GM21529 (cell line): ENCODE results near the gene ZAP70.
"Not testable (repeated sequence)": the region's sequence is repeated elsewhere in the genome, so short reads cannot be mapped to it uniquely, and the experiment has no call there.

Experiments
- ATAC-seq: cut with Tn5 transposase; IDR thresholded peaks from one replicate; pipeline ENCODE4 v1.9.1; 2021; ENCODE audit not compliant: unreplicated experiment

ZAP70 gene

DNA sequence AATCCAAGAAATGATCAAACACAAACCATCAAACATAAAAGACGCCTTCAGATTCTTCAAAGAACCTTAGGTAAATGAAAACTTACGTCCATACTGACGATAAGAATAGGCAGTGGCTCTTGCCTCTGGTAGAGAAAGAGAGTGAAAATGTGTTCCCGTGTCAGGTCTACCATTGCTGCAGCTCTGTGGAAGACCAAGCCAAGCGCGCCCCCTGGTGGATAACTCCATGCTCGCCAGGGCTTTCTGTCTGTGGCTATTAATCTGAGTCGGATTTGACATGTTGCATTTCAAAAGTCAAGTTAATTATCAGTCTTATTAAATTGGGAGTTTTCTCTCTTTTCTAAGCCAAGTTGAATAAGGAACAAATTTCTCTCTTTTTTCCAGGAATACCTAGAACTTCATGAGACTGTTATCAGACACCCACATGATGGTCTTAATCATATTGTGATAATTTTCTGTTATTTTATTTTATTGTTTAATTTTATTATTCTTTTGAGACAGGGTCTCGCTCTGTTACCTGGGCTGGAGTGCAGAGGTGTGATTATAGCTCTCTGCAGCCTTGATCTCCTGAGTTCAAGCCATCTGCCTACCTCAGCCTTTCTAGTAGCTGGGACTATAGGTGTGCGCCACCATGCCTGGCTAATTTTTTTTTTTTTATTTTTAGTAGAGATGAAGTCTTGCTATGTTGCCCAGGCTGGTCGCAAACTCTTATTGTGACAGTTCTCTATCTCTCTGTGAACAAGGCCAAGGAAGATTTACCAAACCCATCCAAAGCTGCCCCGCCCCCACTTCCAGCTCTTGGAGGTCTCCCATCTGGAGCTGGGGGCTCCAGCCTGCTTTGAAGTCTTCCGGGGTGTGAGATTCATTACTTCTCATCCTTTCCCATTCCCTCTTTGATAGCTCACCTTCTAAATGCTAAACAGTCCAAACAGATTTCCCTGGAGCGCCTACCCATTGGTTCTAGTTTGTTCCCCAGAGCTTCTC lies 15.8 kb upstream of the ZAP70 start:
- peak; percentile 73 for ATAC-seq

DNA sequence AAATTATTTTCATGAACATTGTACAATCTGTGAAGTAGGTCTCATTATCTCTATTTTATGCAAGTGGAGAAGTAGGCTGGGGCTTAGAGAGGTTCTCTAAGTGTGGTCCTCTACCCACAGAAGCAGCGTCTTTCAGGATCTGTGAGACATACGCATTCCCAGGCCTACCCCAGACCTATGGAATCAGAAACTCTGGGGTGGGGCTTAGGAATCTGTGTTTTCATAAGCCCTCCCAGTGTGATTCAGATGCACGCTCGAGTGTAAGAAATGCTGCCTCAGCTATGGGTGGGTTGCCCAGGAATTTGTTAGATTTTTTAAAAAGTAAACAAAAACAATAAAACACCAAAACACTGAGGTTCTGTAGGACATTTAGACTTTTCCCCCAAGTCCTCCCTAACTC lies 14.8 kb upstream of the ZAP70 start:
- no peak for ATAC-seq

DNA sequence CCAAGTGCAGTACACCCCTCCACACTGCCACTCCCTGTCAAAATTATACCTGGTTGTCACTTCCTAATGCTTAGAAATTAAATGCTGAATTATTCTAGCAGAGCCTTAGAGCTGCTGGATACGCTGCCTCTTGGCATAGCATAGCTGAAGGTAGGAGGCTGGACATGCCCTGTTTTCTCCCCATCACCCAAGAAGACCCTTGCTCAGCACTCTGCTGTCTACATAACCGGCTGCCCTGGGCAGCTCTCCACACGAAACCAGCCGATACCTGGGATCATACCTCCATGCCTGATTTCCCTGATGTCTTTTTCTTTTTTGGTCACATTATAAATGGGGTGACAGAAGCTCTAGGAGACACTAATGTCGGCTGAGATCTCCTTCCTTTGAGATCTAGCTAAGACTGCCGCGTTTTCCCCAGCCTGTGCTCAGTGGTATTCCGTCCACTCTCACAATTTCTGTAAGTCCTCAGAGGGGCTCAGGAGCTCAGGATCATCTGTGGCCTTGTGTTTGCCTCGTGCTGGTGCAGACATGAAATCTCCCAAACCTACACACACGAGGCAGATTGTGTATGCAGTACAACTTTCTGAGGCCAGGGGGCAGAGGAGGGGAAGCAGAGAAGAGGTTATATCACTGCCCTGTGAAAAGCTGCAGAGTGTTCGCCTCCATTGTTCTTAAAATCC lies 13.5 kb upstream of the ZAP70 start:
- no peak for ATAC-seq

DNA sequence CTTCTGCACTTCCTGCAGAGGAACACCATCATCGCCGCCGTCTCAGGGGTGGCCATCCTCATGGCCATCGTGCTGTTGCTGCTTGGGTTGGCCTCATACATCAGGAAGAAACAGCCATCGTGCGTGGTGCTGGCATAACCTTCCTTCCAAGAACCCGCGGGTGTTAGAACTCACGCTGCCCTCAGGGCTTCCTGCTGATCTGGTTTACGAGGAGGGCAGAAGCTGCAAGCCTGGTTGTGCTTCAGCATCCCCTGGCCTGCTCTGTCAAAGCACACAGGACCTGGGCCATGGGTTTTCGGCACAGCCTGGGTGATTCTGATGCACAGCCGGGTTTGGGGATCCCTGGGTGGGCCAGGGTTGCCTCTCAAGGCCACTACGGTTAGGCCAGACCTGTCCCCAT lies 12.2 kb upstream of the ZAP70 start:
- no peak for ATAC-seq

DNA sequence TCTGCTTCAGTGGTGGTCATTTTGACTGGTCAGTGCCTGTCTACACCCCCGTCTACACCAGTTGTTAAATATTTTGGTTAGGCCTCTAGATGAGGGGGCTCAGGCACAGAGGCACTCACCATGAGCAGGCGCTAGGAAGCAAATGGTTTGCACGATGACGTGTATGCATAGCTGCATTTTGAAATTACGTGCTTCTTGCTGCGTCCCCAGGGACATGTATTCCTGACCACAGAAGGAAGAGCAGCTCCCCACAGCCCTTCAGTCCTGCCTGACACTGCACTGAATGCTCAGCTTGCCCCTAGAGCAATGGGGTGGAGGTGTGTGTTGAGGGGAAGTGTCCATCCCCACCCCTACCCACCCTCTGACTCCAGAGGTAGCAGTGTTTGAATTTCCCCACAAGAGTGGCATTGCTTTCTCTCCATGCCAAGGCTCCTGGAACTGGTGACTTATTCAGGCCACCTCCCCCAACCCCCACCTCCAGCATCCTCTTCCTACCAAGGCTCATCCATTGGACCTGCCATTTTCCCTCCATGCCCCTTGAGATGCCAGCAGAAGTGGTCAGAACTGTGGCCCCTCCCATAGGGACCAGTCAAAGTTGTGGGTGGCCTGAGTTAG lies 11.4 kb upstream of the ZAP70 start:
- ATAC-seq, result no peak

DNA sequence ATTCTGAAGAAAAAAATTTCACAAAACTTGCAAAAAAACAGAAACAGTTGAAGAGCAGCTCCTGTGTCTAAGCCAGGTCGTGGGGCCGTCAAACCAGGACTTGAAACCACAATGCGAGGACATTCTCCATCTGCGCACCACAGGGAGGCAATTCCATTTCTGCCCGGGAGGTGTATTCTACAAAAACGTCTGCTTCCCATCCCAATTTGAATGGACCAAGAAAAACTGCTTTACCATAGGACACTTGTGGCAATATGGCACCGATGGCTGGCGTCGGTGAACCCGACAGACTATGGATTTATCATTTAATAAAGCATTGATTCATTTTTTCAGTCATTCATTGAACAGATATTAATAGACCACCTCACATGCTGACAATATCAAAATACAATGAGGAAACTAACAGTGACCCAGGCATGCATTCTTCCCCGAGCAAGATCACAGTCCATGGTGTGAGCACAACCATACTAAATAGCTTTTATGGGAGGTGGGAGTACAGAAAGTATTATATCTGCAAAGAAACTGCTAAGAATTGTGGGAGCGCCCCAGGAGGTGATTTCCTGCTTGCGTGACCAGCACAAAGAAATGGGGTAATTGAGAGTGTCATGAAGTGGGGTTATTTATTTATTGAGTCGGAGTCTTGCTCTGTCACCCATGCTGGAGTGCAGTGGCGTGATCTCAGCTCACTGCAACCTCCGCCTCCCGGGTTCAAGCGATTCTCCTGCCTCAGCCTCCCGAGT lies 10.5 kb upstream of the ZAP70 start:
- no peak for ATAC-seq

DNA sequence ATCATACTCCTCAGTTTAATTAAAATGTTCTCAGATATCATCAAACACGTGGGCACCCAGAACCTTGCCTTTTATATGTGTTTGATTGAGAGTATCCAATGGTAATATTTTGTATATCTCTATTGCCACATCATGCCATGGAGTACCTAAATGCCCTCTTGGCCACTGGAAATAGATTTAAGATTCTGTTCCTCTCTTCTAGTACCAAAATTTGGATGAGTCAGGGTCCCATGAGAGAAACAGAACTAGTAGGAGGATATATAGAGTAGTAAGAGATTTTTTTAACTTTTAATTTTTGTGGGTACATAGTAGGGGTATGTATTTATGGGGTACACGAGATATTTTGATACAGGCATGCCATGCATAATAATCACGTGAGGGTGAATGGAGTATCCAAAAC lies 9.6 kb upstream of the ZAP70 start:
- ATAC-seq, result no peak

DNA sequence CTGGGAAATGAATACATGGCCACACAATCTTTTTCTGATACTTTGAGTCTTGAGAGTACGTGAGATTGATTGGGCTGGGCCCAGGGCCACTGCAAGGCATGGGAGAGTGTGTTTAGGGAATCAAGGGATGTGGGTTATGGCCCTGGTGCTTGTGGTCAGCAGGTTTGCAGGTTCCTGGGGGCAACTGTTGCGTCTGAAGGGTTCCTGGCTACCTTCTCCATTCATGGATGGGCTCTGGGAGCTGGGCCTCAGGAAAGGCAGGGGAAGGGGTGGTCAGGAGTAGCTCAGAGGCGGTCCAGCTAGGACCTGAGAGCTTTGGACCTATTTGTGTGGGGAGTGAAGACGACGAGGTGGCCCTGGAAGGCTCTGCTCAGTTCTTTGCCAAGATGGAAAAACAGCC lies 8.4 kb upstream of the ZAP70 start:
- no peak for ATAC-seq

DNA sequence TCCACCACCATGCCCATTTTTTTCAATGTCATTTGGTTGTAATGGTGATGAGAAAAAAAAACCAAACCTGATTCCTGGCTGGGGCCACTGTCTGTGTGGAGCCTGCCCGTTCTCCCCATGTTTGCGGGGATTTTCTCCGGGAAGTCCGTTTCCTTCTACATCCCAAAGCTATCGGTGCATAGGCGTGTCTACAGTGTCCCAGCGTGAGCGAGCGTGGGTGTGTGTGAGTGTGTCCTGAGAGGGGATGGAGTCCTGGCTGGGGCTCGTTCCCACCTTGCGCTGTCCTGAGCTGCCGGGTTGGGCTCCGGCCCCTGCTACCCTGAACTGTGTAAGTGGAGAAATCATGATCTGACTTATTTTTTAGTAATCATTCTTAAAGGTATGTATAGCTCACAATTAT lies 7.3 kb upstream of the ZAP70 start:
- ATAC-seq, result no peak

DNA sequence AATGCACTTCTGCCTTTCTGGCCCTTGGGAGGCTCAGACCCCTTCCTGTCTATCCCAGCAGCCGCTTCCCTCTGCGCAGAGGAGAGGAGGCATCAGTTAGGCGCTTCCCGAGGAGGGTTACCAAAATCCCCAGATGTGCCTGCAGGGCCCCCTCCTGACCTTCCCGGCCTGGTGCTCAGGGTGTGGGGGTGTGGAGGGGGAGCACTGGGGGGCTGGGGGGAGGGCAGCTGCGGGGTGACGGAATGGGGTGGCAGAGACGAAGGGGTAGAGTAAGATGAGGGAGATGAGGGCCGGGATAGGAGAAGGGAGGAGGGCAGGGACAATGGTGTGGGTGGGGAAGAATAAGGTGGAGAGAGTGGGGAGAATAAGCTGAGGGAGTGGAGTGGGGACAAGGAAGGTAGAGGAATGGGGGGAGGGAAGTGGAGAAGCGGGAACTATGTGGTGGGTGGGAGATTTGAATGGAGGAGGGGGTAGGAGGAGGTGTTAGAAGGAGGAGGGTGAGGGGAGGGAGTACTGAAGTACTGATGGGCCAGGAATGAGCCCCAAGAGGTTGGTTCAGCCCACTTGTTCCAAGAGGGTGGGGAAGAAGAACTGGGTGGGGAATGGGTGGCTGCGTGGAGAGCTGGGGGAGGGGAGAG lies 6.5 kb upstream of the ZAP70 start:
- no peak for ATAC-seq

DNA sequence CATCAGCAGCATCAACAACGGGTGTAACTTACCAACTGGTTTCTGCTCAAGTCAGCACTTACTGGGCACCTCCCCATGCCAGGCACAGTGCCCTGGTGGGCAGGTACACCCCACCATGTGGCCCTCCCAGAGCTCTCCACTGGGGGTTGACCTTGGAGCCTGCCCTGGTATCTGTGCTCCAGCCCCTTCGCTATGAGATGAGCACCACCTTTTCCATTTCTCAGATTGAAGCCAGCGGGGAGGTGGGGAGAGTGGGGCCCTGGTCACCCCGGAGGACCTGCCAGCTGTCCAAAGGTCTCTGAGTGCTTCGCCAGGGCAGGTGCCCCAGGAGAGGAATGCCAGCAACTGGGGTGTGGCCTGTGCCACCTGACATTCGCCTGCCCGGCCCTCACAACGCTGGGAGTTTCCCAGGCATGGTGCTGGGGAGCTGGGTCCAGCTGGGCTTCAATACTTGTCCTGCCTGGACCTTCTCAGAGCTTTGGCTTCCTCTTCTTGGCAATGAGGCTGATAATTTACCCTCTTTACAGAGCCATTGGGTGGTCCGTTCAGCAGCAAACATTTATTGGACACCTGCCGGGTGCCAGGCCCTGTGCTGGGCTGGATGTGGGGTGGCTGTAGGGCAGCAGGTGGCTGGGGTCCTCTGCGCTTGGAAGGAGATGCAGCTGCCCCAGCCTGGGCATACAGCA lies 5.9 kb upstream of the ZAP70 start:
- no peak for ATAC-seq

DNA sequence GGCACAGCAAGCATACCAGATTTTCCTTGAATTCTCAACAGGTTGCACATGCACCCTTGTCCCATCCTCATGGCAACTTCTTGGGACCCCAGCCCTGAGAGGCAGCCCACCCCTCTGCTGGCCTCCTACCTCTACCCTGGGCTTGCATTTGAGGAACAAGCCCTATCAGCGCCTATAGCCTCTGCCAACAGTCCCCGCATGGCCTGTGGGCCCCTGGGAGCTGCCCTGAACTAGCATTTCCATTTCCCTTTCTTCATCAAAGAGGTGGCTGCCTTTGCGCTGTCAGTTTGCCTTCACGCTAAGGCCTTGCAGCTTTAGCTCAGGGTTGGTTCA lies 5.4 kb upstream of the ZAP70 start:
- ATAC-seq, result no peak

DNA sequence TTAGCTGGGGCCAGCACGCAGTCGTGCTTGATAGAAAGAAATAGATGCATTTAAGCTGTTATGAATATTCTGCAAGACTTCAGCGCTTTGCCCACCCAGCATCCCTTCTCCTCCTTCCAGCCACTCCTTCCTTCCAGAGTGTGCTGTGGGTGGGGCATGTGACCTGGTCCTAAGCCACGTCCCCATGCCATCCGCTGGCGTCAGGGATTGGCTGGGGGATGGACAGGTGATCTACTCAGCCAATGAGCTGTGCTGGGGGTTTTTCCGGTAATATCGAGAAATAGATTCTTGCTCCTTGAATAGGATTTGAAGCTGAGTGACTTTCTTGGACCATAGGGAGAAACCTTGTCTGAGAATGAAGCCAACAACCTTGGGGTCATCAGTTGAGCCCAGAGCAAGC lies 4.8 kb upstream of the ZAP70 start:
- no peak for ATAC-seq

DNA sequence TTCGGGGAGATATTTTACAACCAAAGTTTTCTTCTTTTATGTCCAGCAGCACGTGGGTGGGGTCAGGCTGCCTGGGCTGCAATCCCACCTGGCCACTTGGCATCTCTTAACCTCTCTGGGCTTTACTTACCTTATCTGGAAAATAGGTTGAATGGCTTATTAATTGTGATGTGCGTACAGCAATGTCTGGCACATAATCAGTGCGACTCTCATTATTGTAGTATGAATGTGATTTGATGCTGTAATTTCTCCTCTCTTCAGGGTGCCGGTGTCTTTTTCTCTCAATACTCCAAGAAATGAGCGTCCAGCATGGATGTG lies 2.0 kb upstream of the ZAP70 start:
- no peak for ATAC-seq

DNA sequence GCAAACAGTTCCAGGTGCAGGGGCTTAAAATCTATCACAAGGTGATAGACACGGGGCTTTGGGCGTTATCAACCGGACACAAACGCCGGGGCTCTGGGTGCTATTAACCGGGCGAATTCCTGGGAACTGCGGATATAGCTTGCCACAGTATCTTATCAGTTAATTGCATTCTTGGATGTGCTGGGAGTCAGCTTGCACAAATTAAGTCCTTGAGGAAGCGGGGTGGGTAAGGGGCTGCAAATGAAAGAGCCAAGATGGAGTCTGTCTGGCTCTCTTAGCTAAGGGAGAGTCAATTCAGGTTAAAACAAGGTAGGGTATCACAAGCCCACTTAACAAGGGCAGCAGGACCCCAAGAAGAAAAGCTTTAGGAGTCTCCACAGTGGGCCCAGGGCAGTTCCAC lies 1.2 kb upstream of the ZAP70 start:
- ATAC-seq, result not testable (repeated sequence)

DNA sequence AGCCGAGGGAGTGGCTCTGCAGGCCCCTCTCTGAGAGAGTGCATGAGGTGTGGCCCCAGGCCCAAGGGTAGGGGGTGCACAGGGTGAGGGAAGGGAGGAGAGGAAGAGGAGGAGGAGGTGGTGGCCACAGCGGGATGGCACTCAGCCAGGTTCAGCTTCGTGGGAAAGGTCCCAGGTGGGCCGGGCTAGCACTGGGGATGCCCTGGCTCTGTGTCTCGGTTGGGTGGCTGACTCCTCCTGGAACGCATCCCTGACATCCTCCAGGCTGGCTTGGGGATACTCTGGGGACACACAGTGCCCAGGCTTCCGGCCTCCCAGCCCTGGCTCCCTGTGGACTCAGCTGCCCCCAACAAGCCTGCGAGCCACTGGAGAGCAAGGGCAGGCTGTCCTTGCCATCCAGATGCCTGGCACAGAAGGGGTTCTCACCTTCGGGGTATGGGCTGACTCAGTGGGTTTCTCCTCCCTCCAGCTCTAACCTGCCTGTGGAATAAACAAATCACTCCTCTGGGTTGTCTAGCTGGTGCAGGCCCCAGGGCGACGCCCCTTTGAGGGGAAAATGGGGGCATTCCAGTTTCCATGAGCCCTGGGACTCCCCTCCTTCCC lies 582 bp upstream of the ZAP70 start:
- ATAC-seq, result no peak

DNA sequence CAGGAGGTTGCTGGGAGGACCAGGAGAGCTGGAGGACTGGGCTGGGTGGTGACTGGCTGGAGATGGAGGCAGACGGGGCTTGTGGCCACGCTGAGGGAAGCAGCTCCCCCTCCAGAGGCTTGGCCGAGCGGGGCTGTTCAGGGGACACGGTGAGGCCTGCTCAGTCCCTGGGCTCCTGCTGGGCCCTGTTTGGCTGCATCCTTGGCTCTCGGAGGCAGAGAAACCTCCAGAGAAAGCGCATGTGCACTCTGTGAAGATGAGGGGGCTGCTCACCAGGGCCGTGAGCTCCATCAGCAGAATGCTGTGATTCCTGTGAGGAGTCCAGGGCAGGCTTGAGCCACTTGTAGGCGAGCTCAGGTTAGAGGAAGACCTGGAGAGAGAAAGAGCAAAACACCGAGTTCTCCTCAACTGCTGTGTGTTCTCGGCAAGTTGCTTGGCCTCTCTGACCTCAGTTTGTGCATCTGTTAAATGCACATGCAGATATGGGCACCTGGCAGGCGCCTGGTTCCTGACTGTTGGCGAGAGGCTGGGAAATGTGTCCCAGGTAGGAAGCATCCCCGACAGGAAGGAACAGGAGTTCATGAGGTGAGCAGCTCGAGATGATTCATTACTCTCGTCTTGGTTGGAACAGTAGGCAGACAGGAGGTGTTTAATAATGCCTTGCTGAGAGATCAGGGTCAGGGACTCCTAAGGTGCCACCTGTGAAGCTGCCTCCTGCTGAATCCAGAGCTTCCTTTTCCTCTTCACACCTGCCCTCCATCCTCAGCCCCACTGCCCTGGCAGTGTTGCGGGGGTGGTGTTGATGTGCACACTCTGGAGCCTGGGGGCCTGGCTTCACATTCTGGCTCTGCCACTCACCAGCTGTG lies 941 bp downstream of the ZAP70 start:
- ATAC-seq, result no peak

DNA sequence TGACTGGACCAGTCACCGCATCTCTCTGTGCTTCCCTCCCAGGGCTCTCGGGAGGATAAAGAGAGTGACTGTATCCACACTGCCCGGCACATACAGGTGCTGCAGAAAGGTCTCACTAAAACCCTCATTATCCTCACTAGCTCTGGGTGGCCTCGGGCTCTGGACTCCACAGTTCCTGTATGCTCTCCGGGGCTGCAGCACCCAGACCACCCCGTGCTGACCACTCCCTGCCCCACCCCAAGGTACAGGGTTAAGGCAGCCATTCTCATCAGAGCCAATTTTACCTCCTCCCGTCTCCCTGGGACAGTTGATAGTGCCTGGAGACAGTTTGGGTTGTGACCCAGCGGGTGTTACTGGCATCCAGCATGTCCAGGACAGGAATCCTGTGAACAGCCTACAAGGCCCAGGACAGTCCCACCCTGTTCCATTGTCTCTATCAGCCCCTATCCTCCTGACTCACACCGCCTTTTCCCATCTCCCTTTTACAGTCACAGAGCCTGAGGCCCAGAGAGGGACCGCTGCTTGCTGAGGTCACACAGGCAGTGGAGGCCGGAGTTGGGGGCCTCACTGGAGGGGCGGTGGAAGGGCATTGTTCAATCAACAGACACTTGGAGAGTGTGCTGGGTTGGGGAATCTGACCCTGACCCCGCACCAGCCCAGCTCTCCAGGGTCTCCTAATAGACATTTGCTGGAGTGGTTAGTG lies 1.7 kb downstream of the ZAP70 start:
- no peak for ATAC-seq
